Activated CD8-positive, alpha-beta memory T cell treated with anti-CD3 and anti-CD28 coated beads, Interleukin-2, amount 10 ng/mL, durations not matched to agents 7 days and 5 days (primary cell): Measurements from ENCODE around the gene RIPOR1. TPM values are rescaled to one million over a fixed set of nuclear protein-coding genes. Genes with fewer than 3 reads are reported as not detected.

ENCODE experiments used
- ATAC-seq: fragments of 150-1000 bp; cut with Tn5 transposase; one replicate; pipeline ENCODE4 v1.10.0; 2021; ENCODE audit warnings: moderate library complexity
- CTCF ChIA-PET: fragments of 350-600 bp; sonication (Branson Sonifier 250); formaldehyde crosslinking; loops from one replicate; lab custom pipeline; 2021; ENCODE audit warnings: antibody characterized with exemption; lab: Charles Lee
- DNase-seq: peaks from one replicate; pipeline ENCODE4 v3.0.0-alpha.2; 2020
- H3K27ac Mint-ChIP-seq: one replicate; pipeline ENCODE4 v1.8.0; 2021; ENCODE audit warnings: mild to moderate bottlenecking, mixed read lengths
- H3K27me3 Mint-ChIP-seq: one replicate; pipeline ENCODE4 v1.8.0; 2021; ENCODE audit warnings: mixed read lengths
- H3K36me3 Mint-ChIP-seq: one replicate; pipeline ENCODE4 v1.8.0; 2021; ENCODE audit warnings: mild to moderate bottlenecking, mixed read lengths
- H3K4me1 Mint-ChIP-seq: one replicate; pipeline ENCODE4 v1.8.0; 2021; ENCODE audit warnings: mixed read lengths
- H3K4me3 Mint-ChIP-seq: one replicate; pipeline ENCODE4 v1.8.0; 2021; ENCODE audit warnings: mild to moderate bottlenecking, moderate library complexity, mixed read lengths
- H3K9me3 Mint-ChIP-seq: one replicate; pipeline ENCODE4 v1.8.0; 2022; ENCODE audit warnings: low read depth, mixed read lengths
- total RNA-seq, 2 experiments: library from RNA; stranded (reverse); gene quantifications; one replicate each; pipeline ENCODE4 v1.2.3, GENCODE V29; 2021

The RIPOR1 gene
- total RNA-seq, 2 experiments from 2014 or later = 14.3 to 17.8 TPM

- Mint-ChIP-seq H3K4me3 (no peak overlapping the region), H3K4me1 (peaks cover 29% of the 10 kb centered on the region), H3K36me3 (no peaks in the 10 kb centered on the region), H3K27me3 (peaks cover 48% of the 10 kb centered on the region), H3K27ac (no peak overlapping the region), H3K9me3 (no peaks in the 10 kb centered on the region)
- CTCF ChIA-PET = interaction anchor here (0.7 to 15.1 kb wide), 8 partner anchors 12 to 397 kb away, joined by 3 to 252 read pairs (median 4); partner anchors contain the start of genes ATP6V0D1, CARMIL2 and CTRL
- no peak for ATAC-seq
- no peak for DNase-seq
Measured at GRCh38 chr16:67535201-67535600, 6.6 kb downstream of the RIPOR1 start.

DNA sequence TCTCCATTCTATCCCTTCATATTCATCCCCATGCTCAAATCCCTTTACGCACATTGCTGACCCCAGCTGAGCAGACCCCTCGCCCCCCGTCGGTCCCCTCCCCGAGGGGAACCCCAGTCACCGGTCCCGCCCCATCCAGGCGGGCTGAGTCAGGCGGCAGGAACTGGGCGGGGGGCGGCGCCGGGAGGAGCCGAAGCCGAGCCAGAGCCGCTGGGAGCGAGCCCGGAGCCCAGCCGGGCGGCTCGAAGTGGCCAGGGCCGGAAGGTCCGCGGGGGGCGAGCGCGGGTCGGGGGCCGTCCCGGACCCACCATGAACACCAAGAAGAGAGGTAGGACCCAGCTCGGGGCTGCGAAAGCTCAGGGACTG, 8.6 kb downstream of the RIPOR1 start:
- ATAC-seq = peak; percentile 52

GRCh38 chr16:67537636-67538591, 9.3 kb downstream of the RIPOR1 start:
- Mint-ChIP-seq H3K27me3 (peaks cover 29% of the 10 kb centered on the region), H3K4me3 (peak overlapping the region; percentile 76), H3K9me3 (no peaks in the 10 kb centered on the region), H3K4me1 (peaks cover 25% of the 10 kb centered on the region), H3K27ac (no peak overlapping the region), H3K36me3 (peaks cover 4% of the 10 kb centered on the region)
- ATAC-seq (peak; percentile 57), DNase-seq (peak; percentile 73)
- CTCF ChIA-PET = interaction anchor here (0.5 to 15.1 kb wide), 9 partner anchors 9 to 146 kb away, joined by 3 to 252 read pairs (median 12); partner anchors contain the start of genes C16orf86, CARMIL2, CTCF and ENKD1

More for the DNA sequence above, 8.6 kb downstream of the RIPOR1 start:
- peaks cover 19% of the 10 kb centered on the region for H3K4me1 Mint-ChIP-seq
- H3K27me3 Mint-ChIP-seq = peaks cover 34% of the 10 kb centered on the region
- peak; percentile 59 for DNase-seq
- CTCF ChIA-PET = interaction anchor here (1.1 to 15.1 kb wide), 9 partner anchors 10 to 130 kb away, joined by 3 to 252 read pairs (median 12); partner anchors contain the start of genes ATP6V0D1, C16orf86, CARMIL2 and CTCF
- H3K27ac Mint-ChIP-seq = peak overlapping the region; percentile 42
- H3K9me3 Mint-ChIP-seq = no peaks in the 10 kb centered on the region
- H3K36me3 Mint-ChIP-seq = peaks cover 2% of the 10 kb centered on the region
- H3K4me3 Mint-ChIP-seq = peak overlapping the region; percentile 76

DNA sequence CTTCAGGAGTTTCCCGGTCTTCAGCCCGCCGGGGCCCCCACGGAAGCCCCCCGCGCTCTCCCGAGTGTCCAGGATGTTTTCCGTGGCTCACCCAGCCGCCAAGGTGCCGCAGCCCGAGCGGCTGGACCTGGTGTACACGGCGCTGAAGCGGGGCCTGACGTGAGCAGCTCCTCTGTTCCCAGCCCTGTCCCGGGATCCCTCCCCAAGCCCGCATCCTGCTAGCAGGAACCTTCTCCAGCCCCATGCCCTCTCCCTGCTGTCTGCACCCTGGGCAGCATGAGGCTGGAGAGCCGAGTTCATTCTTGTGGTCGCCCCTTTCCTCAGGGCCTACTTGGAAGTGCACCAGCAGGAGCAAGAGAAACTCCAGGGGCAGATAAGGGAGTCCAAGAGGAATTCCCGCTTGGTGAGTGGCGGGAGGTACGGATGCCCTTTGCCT, 10.1 kb downstream of the RIPOR1 start:
- peak overlapping the region; percentile 47 for H3K4me3 Mint-ChIP-seq
- peaks cover 29% of the 10 kb centered on the region for H3K4me1 Mint-ChIP-seq
- H3K27ac Mint-ChIP-seq = no peak overlapping the region
- DNase-seq = no peak
- CTCF ChIA-PET = interaction anchor here (0.8 to 15.1 kb wide), 4 partner anchors 10 to 106 kb away, joined by 3 to 252 read pairs (median 20); partner anchors contain the start of genes CARMIL2 and RIPOR1
- no peak for ATAC-seq
- peaks cover 23% of the 10 kb centered on the region for H3K27me3 Mint-ChIP-seq
- H3K9me3 Mint-ChIP-seq = no peaks in the 10 kb centered on the region
- peaks cover 4% of the 10 kb centered on the region for H3K36me3 Mint-ChIP-seq

GRCh38 chr16:67539271-67539670, 10.6 kb downstream of the RIPOR1 start:
- CTCF ChIA-PET = interaction anchor here (0.8 to 15.1 kb wide), 4 partner anchors 11 to 106 kb away, joined by 3 to 252 read pairs (median 20); partner anchors contain the start of genes CARMIL2 and RIPOR1
- peaks cover 4% of the 10 kb centered on the region for H3K36me3 Mint-ChIP-seq
- ATAC-seq = no peak
- DNase-seq = no peak
- peak overlapping the region; percentile 47 for H3K4me3 Mint-ChIP-seq
- peaks cover 29% of the 10 kb centered on the region for H3K4me1 Mint-ChIP-seq
- H3K9me3 Mint-ChIP-seq = no peaks in the 10 kb centered on the region
- H3K27me3 Mint-ChIP-seq = peaks cover 23% of the 10 kb centered on the region
- peak overlapping the region; percentile 4 for H3K27ac Mint-ChIP-seq

DNA sequence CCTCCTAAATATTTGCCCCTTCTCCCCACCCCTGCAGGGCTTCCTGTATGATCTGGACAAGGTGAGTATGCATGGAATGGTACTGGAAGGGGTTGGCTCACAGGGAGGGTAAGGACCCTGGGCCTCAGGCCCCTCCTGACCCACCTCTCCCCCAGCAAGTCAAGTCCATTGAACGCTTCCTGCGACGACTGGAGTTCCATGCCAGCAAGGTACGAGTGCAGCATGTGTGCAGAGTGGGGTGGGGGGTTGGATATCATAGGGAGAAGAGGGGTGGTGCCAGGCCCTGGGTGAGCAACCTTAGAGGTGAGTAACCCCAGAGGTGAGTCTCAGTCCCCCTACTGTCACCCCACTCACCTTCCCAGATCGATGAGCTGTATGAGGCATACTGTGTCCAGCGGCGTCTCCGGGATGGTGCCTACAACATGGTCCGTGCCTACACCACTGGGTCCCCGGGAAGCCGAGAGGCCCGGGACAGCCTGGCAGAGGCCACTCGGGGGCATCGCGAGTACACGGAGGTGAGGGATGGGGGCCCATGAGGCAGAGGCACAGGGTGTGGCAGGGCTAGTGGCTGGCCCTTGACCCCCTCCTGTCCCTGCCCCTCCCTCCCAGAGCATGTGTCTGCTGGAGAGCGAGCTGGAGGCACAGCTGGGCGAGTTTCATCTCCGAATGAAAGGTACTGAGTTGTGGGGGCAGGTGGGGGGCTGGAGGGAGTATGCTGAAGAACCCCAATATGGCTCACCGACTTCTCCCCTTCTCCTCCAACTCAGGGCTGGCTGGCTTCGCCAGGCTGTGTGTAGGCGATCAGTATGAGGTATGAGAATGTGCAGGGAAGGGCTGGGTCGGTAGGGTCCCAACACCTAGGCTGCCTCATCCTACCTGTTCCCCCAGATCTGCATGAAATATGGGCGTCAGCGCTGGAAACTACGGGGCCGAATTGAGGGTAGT, 11.3 kb downstream of the RIPOR1 start:
- CTCF ChIA-PET = interaction anchor here (0.8 to 15.1 kb wide), 4 partner anchors 11 to 105 kb away, joined by 3 to 252 read pairs (median 20); partner anchors contain the start of genes CARMIL2 and RIPOR1
- Mint-ChIP-seq H3K36me3 (peaks cover 4% of the 10 kb centered on the region), H3K27me3 (peaks cover 20% of the 10 kb centered on the region), H3K27ac (no peak overlapping the region), H3K4me1 (peaks cover 29% of the 10 kb centered on the region), H3K4me3 (no peak overlapping the region), H3K9me3 (no peaks in the 10 kb centered on the region)
- ATAC-seq = no peak
- DNase-seq = no peak

DNA sequence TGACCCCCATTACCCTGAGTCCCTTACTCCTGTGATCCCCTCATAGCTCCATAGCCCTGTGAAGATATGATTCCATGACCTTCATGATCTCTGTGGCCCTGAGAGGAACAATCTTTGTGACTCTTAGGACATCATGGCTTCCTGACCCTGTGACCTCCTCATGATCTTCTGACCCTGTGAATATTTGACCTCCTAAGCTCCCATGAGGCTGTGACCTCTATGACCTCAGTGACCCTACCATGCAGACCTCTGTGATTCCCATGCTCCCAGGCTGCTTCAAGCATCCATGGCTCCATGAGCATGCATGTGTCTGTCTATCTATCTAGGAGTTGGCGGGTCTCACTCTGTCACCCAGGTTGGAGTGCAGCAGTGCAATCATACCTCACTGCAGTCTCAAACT, 12.1 kb downstream of the RIPOR1 start:
- H3K9me3 Mint-ChIP-seq = no peaks in the 10 kb centered on the region
- CTCF ChIA-PET = interaction anchor here (0.7 to 15.1 kb wide), 3 partner anchors 9 to 104 kb away, joined by 3 to 252 read pairs (median 4); partner anchors contain the start of gene CARMIL2
- no peak for DNase-seq
- H3K4me3 Mint-ChIP-seq = no peak overlapping the region
- no peak overlapping the region for H3K27ac Mint-ChIP-seq
- peaks cover 4% of the 10 kb centered on the region for H3K36me3 Mint-ChIP-seq
- H3K4me1 Mint-ChIP-seq = peaks cover 29% of the 10 kb centered on the region
- peaks cover 13% of the 10 kb centered on the region for H3K27me3 Mint-ChIP-seq
- no peak for ATAC-seq

DNA sequence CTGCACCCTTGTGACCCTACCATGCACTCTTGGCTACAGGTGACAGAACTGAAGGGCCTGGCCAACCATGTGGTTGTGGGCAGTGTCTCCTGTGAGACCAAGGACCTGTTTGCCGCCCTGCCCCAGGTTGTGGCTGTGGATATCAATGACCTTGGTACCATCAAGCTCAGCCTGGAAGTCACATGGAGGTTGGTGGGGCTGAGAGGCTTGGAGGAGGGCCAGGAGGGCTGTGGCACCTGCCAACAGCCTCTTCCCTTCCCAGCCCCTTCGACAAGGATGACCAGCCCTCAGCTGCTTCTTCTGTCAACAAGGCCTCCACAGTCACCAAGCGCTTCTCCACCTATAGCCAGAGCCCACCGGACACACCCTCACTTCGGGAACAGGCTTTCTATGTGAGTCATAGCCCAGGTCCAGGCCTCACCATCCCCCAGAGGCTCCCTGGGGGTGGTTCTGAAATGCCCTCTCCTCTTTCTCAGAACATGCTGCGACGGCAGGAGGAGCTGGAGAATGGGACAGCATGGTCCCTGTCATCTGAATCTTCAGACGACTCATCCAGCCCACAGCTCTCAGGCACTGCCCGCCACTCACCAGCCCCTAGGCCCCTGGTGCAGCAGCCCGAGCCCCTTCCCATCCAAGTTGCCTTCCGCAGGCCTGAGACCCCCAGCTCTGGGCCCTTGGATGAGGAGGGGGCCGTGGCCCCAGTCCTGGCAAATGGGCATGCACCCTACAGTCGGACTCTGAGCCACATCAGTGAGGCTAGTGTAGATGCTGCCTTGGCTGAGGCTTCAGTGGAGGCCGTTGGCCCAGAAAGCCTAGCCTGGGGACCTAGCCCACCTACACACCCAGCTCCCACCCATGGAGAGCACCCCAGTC, 13.0 kb downstream of the RIPOR1 start:
- CTCF ChIA-PET = interaction anchor here (0.7 to 15.1 kb wide), 5 partner anchors 9 to 104 kb away, joined by 3 to 252 read pairs (median 4); partner anchors contain the start of gene CARMIL2
- peaks cover 31% of the 10 kb centered on the region for H3K4me1 Mint-ChIP-seq
- peaks cover 4% of the 10 kb centered on the region for H3K36me3 Mint-ChIP-seq
- DNase-seq = no peak
- peak overlapping the region; percentile 76 for H3K27ac Mint-ChIP-seq
- H3K27me3 Mint-ChIP-seq = peaks cover 4% of the 10 kb centered on the region
- ATAC-seq = no peak
- no peak overlapping the region for H3K4me3 Mint-ChIP-seq
- H3K9me3 Mint-ChIP-seq = no peaks in the 10 kb centered on the region

DNA sequence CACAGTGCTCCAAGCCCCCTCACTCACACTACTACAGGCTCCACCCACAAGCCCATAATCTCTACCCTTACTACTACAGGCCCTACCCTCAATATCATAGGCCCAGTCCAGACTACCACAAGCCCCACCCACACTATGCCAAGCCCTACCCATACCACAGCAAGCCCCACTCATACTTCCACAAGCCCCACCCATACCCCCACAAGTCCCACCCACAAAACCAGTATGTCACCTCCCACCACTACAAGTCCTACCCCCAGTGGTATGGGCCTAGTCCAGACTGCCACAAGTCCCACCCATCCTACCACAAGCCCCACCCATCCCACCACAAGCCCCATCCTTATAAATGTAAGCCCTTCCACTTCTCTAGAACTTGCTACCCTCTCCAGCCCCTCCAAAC, 13.8 kb downstream of the RIPOR1 start:
- CTCF ChIA-PET = interaction anchor here (1.3 to 15.1 kb wide), 2 partner anchors 24 to 103 kb away, joined by 4 to 252 read pairs; partner anchors contain the start of gene CARMIL2
- Mint-ChIP-seq H3K9me3 (no peaks in the 10 kb centered on the region), H3K36me3 (peaks cover 4% of the 10 kb centered on the region), H3K4me1 (peaks cover 34% of the 10 kb centered on the region), H3K27me3 (no peaks in the 10 kb centered on the region), H3K27ac (peak overlapping the region; percentile 76), H3K4me3 (no peak overlapping the region)
- DNase-seq = peak; percentile 96
- peak; percentile 86 for ATAC-seq

DNA sequence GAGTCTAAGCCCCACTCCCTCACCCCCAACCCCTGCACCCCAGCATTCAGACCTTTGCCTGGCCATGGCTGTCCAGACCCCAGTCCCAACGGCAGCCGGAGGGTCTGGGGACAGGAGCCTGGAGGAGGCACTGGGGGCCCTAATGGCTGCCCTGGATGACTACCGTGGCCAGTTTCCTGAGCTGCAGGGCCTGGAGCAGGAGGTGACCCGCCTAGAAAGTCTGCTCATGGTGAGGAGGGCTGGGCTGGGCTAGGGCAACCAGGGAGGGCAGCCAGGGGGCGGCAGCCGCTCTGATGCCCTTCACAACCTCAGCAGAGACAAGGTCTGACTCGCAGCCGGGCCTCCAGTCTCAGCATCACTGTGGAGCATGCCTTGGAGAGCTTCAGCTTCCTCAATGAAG, 14.4 kb downstream of the RIPOR1 start:
- no peaks in the 10 kb centered on the region for H3K27me3 Mint-ChIP-seq
- H3K36me3 Mint-ChIP-seq = peaks cover 4% of the 10 kb centered on the region
- CTCF ChIA-PET = interaction anchor here (1.8 to 15.1 kb wide), 5 partner anchors 10 to 100 kb away, joined by 5 to 360 read pairs (median 252); partner anchors contain the start of genes CARMIL2 and CTCF
- H3K4me1 Mint-ChIP-seq = peaks cover 40% of the 10 kb centered on the region
- H3K4me3 Mint-ChIP-seq = no peak overlapping the region
- ATAC-seq = no peak
- H3K9me3 Mint-ChIP-seq = no peaks in the 10 kb centered on the region
- no peak overlapping the region for H3K27ac Mint-ChIP-seq
- DNase-seq = no peak

DNA sequence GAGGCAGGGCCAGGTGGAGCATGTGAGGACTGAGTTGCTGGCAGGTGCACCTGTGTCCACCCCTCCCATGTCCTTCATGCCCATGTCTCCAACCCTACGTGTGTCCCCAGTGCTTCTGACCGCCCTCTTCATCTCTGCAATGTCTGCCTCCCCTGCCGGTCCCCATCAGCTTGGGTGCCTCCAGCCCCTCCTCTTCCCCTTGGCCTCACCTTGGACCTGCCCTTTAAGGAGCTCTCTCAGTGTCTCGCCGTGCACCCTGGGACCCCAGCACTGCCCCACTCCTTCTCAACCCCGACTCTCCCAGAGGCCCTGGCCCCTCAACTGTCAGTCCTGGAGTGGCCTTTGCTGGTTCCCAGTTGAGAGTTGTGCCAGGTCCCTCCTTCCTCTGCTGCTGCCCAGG, 15.0 kb downstream of the RIPOR1 start:
- H3K4me1 Mint-ChIP-seq = peaks cover 43% of the 10 kb centered on the region
- CTCF ChIA-PET = interaction anchor here (0.6 to 14.3 kb wide), 6 partner anchors 10 to 273 kb away, joined by 3 to 360 read pairs (median 52); partner anchors contain the start of genes ATP6V0D1, CARMIL2 and CTCF
- no peak for ATAC-seq
- no peaks in the 10 kb centered on the region for H3K27me3 Mint-ChIP-seq
- no peak for DNase-seq
- no peak overlapping the region for H3K4me3 Mint-ChIP-seq
- no peaks in the 10 kb centered on the region for H3K9me3 Mint-ChIP-seq
- H3K36me3 Mint-ChIP-seq = peaks cover 4% of the 10 kb centered on the region
- H3K27ac Mint-ChIP-seq = peak overlapping the region; percentile 35
